ENCODE data around the gene STX11.

DNA sequence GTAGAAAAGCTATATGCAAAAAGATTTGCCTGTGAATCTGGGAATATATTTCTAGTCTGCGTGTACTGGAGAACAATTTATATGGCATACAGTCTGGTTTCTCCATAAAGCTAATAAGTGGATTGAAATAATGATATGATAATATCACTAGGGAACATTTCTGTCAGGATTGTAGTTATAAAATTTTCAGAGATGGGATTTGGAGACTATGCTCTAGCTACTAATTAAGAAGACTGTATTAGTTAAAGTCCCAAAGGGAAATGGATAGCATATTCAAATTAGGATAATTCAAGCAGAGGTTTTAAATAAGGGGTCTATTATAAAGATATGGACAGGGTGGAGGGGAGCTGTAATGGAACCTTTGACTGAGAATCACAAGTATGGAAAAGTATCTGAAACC, 7.2 kb upstream of the STX11 start:
- TF ChIP-seq, protein P1, sequence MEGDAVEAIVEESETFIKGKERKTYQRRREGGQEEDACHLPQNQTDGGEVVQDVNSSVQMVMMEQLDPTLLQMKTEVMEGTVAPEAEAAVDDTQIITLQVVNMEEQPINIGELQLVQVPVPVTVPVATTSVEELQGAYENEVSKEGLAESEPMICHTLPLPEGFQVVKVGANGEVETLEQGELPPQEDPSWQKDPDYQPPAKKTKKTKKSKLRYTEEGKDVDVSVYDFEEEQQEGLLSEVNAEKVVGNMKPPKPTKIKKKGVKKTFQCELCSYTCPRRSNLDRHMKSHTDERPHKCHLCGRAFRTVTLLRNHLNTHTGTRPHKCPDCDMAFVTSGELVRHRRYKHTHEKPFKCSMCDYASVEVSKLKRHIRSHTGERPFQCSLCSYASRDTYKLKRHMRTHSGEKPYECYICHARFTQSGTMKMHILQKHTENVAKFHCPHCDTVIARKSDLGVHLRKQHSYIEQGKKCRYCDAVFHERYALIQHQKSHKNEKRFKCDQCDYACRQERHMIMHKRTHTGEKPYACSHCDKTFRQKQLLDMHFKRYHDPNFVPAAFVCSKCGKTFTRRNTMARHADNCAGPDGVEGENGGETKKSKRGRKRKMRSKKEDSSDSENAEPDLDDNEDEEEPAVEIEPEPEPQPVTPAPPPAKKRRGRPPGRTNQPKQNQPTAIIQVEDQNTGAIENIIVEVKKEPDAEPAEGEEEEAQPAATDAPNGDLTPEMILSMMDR (IDR thresholded peaks at IDR 0.05): no peak
- TF ChIP-seq POLR2A (IDR thresholded peaks at IDR 0.05): no peak

Data from adrenal gland (tissue), 5 donors.